HG02885 (cell line): Measurements from ENCODE around the gene IGFBP5.

Experiments used
- ATAC-seq: cut with Tn5 transposase; IDR thresholded peaks from one replicate; pipeline ENCODE4 v1.9.1; 2021; ENCODE audit warnings: mild to moderate bottlenecking; ENCODE audit not compliant: unreplicated experiment, poor library complexity

Gene IGFBP5

DNA sequence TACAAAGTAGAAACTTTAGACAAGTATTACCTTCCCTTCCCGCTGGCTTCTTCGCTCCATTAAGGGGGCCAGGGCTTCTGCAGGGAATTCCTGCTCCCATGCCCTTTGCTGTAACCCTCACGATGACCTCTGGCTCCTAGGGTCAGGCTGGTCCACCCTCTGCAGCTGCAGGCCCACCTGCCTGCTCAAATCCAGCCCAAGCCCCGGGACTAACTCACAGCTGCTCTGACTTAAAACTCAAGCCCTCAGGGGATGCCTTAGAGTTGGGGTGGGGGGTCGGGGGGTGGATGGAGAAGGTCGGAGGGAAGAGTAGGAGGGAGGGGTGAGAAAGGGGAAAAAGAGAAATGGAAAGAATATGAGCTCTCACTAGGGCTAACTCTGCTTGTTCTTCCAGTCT is 4.9 kb downstream of the IGFBP5 start:
- no peak for ATAC-seq

- no peak for ATAC-seq
These were observed 6.0 kb downstream of the IGFBP5 start for GRCh38 chr2:216689397-216689796.

DNA sequence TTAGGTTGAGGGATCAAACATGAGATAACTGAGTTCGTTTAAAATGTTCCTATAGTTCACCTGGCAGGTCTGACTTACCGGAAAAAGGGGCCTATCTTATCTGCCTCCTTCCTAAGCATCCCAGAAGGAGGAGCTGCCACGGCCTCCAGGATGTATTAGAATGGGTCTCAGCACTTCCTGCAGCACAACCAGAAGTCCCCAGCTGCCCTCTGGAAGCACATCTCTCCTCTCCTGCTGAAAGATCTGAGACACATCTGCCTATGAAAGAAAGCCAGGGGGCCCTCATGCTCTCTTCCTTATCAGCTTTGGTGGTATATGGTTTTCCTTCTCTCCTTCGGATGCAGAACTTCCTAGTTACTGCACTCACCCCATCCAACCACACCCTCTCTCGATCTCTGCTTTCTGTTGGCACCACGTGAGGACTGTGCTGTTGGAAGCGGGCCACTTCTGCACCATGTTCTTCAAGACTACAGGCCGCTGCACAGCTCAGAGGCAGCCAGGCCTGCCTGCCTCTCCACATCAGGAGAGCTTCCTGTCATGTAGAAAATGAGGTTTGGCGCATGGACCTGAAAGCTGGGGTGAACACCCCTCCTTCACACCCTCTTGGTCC is 6.5 kb downstream of the IGFBP5 start:
- ATAC-seq = no peak

- no peak for ATAC-seq
These were observed 7.7 kb downstream of the IGFBP5 start for GRCh38 chr2:216687646-216688045.

- ATAC-seq = no peak
These were observed 8.2 kb downstream of the IGFBP5 start for GRCh38 chr2:216687111-216687510.

DNA sequence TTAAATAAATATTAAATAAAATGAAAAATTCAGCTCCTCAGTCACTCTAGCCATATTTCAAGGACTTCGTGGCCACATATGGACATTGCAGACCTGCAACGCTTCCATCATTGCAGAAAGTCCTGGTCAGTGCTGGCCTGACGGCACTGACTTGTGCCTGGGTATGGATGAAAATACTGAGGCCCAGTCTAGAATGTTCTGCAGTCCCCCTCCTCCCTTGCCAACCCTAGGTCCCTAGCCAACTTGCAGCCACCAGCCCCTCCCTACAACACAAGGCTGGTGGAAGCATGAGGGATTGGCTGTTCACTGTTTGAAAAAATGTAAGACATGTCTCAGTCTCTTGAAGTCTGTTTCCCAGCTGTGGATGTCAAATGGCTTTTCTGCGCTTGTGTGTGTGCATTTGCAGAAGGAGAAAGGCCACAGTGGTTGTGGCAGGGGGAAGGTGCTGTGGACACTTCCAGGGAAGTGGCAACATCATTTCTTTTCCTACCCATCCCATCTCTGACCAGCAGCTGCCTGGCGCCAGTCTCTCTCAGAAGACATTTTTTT is 9.9 kb downstream of the IGFBP5 start:
- no peak for ATAC-seq

DNA sequence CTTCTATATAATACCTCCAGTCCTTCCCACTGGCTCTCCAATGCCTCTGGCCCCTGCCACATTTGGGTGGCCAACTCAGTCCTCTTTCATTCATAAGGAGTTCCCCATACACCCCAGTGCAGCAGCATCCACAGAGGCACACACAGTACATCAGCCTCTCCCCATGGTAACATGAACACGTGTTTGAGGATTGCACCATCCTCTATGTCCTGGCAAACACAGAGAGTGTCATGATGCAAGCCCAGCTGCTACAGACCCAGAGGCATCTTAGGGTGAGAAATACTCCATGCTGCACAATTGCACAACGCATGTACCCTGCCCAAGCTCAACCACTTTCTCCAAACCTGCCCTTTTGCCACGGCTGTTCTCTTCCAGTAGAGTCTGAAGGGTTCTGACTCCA is 11.5 kb downstream of the IGFBP5 start:
- no peak for ATAC-seq

- no peak for ATAC-seq
These were observed 13.7 kb downstream of the IGFBP5 start for GRCh38 chr2:216681683-216682082.

- ATAC-seq = no peak
These were observed 14.3 kb downstream of the IGFBP5 start for GRCh38 chr2:216680951-216681629.

DNA sequence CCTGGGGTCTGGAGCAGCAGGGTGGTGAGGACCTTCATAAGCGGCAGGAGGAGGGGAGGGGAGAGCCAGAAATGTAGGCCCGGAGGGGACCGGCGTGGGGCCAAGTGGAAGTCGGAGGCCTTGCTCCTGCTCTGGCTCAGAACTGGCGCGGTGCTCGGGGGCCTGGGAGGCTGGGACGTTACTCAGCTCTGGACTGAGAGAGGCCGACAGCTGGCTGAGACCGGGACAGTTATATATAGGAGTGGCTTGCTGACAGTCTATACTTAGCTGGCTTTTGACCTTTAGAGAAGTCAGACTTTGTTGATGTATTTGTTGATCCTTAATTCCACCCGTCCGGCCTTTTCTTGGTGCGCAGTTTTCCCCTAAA is 15.7 kb downstream of the IGFBP5 start:
- ATAC-seq = no peak

DNA sequence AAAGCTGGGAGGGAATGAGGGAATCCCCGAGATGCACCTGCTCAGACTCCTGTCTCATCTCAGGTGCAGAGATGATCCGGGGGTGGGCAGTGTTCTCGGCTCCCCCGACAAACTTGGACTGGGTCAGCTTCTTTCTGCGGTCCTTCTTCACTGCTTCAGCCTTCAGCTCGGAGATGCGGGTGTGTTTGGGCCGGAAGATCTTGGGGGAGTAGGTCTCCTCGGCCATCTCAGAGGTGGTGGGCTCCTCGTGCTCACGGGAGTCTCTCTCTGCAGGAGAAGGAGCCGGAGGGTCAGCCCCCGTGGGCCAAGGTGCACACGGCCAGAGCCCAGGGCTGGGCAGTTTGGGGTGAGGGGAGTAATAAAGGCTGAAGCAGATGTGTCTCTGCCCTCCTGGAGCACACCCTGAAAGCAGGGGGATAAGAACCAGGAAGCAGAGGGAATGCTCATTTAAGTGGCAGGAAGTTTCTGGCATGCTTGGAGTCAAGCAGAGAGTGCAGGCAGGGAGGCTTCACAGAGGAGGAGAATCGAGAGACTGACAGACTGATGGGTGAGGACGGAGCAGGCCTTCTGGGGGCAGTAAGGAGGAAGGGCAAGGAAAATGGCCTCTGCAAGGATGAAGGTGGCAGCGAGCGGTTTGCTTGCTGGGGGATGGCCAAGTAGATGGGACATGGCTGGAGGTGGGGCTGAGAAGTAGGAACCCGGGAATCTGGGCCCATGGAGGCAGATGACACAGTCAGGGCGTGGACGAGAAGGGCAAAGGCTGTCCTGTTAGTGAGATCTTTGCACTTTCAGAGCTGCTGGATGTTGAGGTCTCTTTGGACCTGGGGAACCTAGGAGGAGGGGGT is 16.3 kb downstream of the IGFBP5 start:
- no peak for ATAC-seq

GRCh38 chr2:216678098-216678465 is 17.3 kb downstream of the IGFBP5 start:
- no peak for ATAC-seq

- no peak for ATAC-seq
These were observed 17.8 kb downstream of the IGFBP5 start for GRCh38 chr2:216677439-216678097.

GRCh38 chr2:216676630-216677029 is 18.7 kb downstream of the IGFBP5 start:
- no peak for ATAC-seq

DNA sequence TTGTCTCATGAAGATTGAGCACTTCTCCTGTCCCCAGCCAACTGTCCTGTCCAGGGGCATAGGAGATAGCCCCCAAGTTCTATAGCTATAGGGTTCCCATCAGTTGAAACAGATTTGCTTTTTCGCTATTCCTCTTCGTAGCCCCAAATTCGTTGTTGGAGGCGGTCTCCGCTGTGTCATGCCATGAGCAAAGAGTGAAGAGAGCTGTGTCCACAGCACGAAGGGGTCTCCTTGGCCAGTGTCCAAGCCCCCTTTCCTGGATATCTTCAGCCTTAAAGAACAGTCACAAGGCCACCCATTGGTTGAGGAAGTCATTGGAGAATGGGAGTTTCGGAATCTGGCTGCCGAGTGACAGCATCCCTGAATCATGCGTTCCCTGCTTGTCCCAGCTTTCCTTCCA is 21.0 kb downstream of the IGFBP5 start:
- ATAC-seq = no peak

DNA sequence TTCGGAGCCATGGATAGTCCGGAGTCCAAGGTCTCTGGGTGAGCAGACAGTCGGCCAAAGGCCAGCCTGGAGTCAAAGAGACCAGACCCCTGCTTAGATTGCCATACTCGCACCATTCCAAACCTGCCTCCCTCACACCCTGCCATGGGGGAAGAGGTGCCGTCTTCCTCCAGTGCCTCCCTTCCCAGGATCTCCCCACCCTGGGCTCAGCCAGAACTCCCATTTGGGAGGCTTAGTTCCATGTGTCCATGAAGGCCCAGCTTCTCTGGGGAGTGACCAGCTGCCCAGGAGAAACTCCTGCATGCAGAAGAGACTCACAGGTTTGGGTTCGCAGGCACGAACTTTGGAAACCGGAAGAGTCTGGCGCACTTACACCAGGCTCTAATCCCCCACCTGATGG is 21.7 kb downstream of the IGFBP5 start:
- no peak for ATAC-seq

DNA sequence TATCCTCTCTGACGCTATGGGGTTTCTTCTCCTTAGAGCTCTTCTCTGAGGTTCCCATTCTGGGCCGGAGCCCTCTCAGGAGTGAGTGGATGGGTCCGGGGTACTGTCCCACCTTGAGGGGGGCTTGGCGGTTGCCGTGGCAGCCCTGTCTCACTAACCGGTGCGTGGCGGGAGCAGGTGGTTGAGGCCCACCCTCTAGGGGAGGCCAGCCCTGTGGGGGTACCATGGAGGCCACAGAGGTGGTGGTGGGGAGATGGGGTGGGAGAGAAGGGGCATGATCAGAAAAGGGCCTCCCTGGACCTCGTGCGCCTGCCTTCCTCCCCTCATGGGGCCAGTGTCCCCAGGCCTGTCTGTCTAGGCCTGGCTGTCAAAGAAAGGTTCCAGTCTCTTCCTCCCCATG is 22.3 kb downstream of the IGFBP5 start:
- ATAC-seq = no peak

DNA sequence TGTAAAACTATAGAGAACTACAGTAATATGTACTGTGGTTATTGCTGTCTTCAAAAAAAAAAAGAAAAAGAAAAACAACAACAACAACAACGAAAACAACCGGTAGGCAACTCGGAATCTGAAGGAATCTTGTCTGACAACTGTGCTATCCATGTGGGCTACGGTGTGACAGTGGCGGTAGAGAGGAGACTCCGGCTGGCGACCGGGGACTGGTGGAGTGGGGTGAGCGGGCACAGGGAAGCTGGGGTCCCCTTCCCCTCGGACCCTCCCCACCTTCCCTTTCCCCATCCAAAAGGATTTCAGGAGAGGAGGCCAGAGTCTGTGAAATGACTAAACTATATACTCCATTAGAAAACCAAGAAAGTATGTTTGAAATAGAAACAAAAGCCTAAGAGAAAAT is 22.9 kb downstream of the IGFBP5 start:
- ATAC-seq = no peak

DNA sequence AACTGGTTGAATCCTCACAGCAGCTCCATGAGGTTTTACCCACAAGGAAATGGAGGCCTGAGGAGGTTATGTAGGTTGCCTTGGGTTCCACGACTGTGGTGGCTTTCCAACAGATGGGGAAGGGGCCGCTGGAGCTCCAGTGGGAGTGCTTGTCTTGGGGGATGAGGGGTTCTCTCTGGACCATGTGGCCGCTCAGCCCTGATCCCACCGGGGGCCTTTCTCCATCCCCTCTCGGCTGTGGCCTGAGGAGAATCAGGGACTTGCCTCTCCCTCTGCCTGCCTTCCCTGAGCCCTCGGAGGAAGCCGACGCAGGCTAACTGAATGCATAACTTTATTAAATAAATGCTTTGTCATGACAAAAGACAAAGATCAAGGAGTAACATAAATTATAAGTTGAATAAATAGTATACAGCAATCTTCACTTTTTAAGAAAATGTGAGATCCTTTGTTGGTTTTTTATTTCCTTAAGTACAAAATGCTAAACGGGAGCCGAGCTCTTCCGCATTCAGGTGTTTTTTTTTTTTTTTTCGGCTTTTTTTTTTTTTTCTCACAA is 23.5 kb downstream of the IGFBP5 start:
- no peak for ATAC-seq

- ATAC-seq = no peak
These were observed 24.3 kb downstream of the IGFBP5 start for GRCh38 chr2:216671081-216671411.
